Measurements from ENCODE around the gene SLC16A5. TPM values are rescaled to one million over a fixed set of nuclear protein-coding genes. Genes with fewer than 3 reads are reported as not detected.

SLC16A5 gene
- polyA plus RNA-seq, 3 donors = 26.1 to 99.4 (median 27.0) TPM

GRCh38 chr17:75090871-75091854 is 3.4 kb downstream of the SLC16A5 start:
- Histone ChIP-seq H3K36me3 (replicated peaks in 1 of 2; ENCODE audit: control insufficient read depth in 1 of 2, insufficient read depth in 2 of 2, low read length in 2 of 2) (peaks cover 10 to 11% of the 10 kb centered on the region in 2 donors), H3K4me2 (replicated peaks; ENCODE audit: extremely low read depth, low read length, poor library complexity, severe bottlenecking) (peak overlapping the region; percentile 56), H2AFZ (ENCODE audit: insufficient read depth, low read depth, low read length, poor library complexity, severe bottlenecking) (no peak overlapping the region), H3K27me3 (ENCODE audit: control insufficient read depth in 2 of 2, insufficient read depth in 2 of 2, low read length in 2 of 2) (no peaks in the 10 kb centered on the region), H3K9me3 (replicated peaks in 1 of 2; ENCODE audit: control insufficient read depth in 1 of 2, insufficient read depth in 1 of 2, low read length in 2 of 2) (no peaks in the 10 kb centered on the region), H3K4me1 (ENCODE audit: control insufficient read depth in 1 of 2, insufficient read depth in 2 of 2, low read length in 2 of 2) (peaks cover 90 to 93% of the 10 kb centered on the region in 2 donors), H3K27ac (ENCODE audit: low read depth in 1 of 2, low read length in 2 of 2) (peak overlapping the region in 1 of 2 donors; percentile 73), H3K4me3 (replicated peaks in 1 of 3; ENCODE audit: low read depth in 2 of 3, low read length in 3 of 3) (peak overlapping the region in 1 of 3 experiments; percentile 33), H4K20me1 (ENCODE audit: insufficient read depth, low read length) (peaks cover 13% of the 10 kb centered on the region), H3K79me2 (ENCODE audit: insufficient read depth, low read length) (peaks cover 70% of the 10 kb centered on the region), H3K9ac (ENCODE audit: insufficient read depth, low read length, poor library complexity, severe bottlenecking) (no peak overlapping the region)
- no peak for DNase-seq
- Mint-ChIP-seq H3K27ac (peak overlapping the region in 6 of 7 donors; percentile 5 to 67 (median 42)), H3K27me3 (ENCODE audit: low read depth in 3 of 3) (peaks cover 0 to 6% (median 2%) of the 10 kb centered on the region in 3 donors), H3K4me1 (peaks cover 75% of the 10 kb centered on the region), H3K9me3 (no peaks in the 10 kb centered on the region), H3K36me3 (peaks cover 8 to 30% of the 10 kb centered on the region in 2 donors), H3K4me3 (peak overlapping the region; percentile 14 to 71)
- intact Hi-C loops (cut with micrococcal nuclease) = no loop called here
- WGBS (ENCODE audit: insufficient coverage) = over 99% methylated on average over 14 of the region's 19 CpGs
- no peak for TF ChIP-seq CTCF (IDR thresholded peaks at IDR 0.05)

GRCh38 chr17:75091855-75092327 is 4.1 kb downstream of the SLC16A5 start:
- no peaks in the 10 kb centered on the region for H3K27me3 ChIP-seq (ENCODE audit: control insufficient read depth in 2 of 2, insufficient read depth in 2 of 2, low read length in 2 of 2)
- TF ChIP-seq CTCF (IDR thresholded peaks at IDR 0.05) = no peak
- H3K4me1 ChIP-seq (ENCODE audit: control insufficient read depth in 1 of 2, insufficient read depth in 2 of 2, low read length in 2 of 2) = peaks cover 91 to 95% of the 10 kb centered on the region in 2 donors
- H3K79me2 ChIP-seq (ENCODE audit: insufficient read depth, low read length) = peaks cover 70% of the 10 kb centered on the region
- Mint-ChIP-seq H3K4me3 (peak overlapping the region; percentile 14 to 77), H3K27me3 (ENCODE audit: low read depth in 3 of 3) (peaks cover 0 to 6% (median 2%) of the 10 kb centered on the region in 3 donors), H3K4me1 (peaks cover 73% of the 10 kb centered on the region), H3K27ac (peak overlapping the region in 4 of 7 donors; percentile 75 to 86 (median 78)), H3K36me3 (peaks cover 8 to 31% of the 10 kb centered on the region in 2 donors), H3K9me3 (no peaks in the 10 kb centered on the region)
- H3K4me2 ChIP-seq (replicated peaks; ENCODE audit: extremely low read depth, low read length, poor library complexity, severe bottlenecking) = peak overlapping the region; percentile 56
- DNase-seq = no peak
- peaks cover 10 to 11% of the 10 kb centered on the region in 2 donors for H3K36me3 ChIP-seq (replicated peaks in 1 of 2; ENCODE audit: control insufficient read depth in 1 of 2, insufficient read depth in 2 of 2, low read length in 2 of 2)
- intact Hi-C loops (cut with micrococcal nuclease) = no loop called here
- H3K27ac ChIP-seq (ENCODE audit: low read depth in 1 of 2, low read length in 2 of 2) = peak overlapping the region in 1 of 2 donors; percentile 73
- H4K20me1 ChIP-seq (ENCODE audit: insufficient read depth, low read length) = peaks cover 13% of the 10 kb centered on the region
- no peak overlapping the region for H3K9ac ChIP-seq (ENCODE audit: insufficient read depth, low read length, poor library complexity, severe bottlenecking)
- WGBS (ENCODE audit: insufficient coverage) = 97% methylated on average over 10 of the region's 10 CpGs
- peak overlapping the region in 1 of 3 experiments; percentile 33 for H3K4me3 ChIP-seq (replicated peaks in 1 of 3; ENCODE audit: low read depth in 2 of 3, low read length in 3 of 3)
- no peaks in the 10 kb centered on the region for H3K9me3 ChIP-seq (replicated peaks in 1 of 2; ENCODE audit: control insufficient read depth in 1 of 2, insufficient read depth in 1 of 2, low read length in 2 of 2)
- H2AFZ ChIP-seq (ENCODE audit: insufficient read depth, low read depth, low read length, poor library complexity, severe bottlenecking) = no peak overlapping the region

Measured in CD14-positive monocyte (primary cell).